ENCODE data around the gene SORBS2. TPM values are rescaled to one million over a fixed set of nuclear protein-coding genes. Genes with fewer than 3 reads are reported as not detected.

Gene SORBS2
- total RNA-seq, 1 experiment from 2014 or later: 0.34 TPM

DNA sequence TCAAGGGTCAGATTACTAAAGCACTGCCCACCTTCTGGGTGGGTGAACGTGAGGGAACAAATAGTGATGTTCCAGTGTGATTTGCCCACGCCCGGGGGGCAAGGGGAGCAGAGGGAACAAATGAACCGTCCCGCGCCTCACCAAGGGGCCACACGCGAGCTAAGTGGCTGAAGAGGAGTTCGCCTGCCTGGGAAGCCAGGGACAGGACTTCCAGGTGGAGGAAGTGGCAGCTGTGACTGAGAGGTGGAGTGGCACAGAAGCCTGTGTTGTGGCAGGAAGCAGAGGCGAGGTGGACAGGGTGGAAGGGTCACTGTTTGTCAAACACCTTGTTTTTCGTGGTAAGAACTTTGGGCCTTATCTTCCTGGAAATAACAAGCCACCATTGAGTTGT, 9.0 kb upstream of the SORBS2 start:
- no peak overlapping the region for H2AFZ ChIP-seq (ENCODE audit: low read depth, low read length, poor library complexity, severe bottlenecking)
- RAD21 ChIA-PET (ENCODE audit: low non-redundant PET in 1 of 2, low total read pairs in 2 of 2, uncharacterized antibody in 2 of 2, unreplicated experiment in 2 of 2): no interaction called here
- CTCF ChIA-PET: no interaction called here

More for the DNA sequence above, 9.0 kb upstream of the SORBS2 start:
- H3K27ac ChIP-seq (ENCODE audit: low read depth, low read length): no peak overlapping the region
- H4K20me1 ChIP-seq (ENCODE audit: insufficient read depth): no peaks in the 10 kb centered on the region
- no peak overlapping the region for H3K9ac ChIP-seq (ENCODE audit: low read length)
- no peak for TF ChIP-seq EZH2 (IDR thresholded peaks at IDR 0.05)
- TF ChIP-seq, protein P1, sequence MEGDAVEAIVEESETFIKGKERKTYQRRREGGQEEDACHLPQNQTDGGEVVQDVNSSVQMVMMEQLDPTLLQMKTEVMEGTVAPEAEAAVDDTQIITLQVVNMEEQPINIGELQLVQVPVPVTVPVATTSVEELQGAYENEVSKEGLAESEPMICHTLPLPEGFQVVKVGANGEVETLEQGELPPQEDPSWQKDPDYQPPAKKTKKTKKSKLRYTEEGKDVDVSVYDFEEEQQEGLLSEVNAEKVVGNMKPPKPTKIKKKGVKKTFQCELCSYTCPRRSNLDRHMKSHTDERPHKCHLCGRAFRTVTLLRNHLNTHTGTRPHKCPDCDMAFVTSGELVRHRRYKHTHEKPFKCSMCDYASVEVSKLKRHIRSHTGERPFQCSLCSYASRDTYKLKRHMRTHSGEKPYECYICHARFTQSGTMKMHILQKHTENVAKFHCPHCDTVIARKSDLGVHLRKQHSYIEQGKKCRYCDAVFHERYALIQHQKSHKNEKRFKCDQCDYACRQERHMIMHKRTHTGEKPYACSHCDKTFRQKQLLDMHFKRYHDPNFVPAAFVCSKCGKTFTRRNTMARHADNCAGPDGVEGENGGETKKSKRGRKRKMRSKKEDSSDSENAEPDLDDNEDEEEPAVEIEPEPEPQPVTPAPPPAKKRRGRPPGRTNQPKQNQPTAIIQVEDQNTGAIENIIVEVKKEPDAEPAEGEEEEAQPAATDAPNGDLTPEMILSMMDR (IDR thresholded peaks at IDR 0.05 in 2 of 3, conservative IDR thresholded peaks at IDR 0.05 in 1 of 3; ENCODE audit: borderline replicate concordance in 1 of 3, insufficient read depth in 1 of 3, low read depth in 2 of 3, low read length in 2 of 3): no peak
- no peak for TF ChIP-seq RAD21 (IDR thresholded peaks at IDR 0.05; ENCODE audit: low read depth)
- TF ChIP-seq, protein P2, sequence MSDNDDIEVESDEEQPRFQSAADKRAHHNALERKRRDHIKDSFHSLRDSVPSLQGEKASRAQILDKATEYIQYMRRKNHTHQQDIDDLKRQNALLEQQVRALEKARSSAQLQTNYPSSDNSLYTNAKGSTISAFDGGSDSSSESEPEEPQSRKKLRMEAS (IDR thresholded peaks at IDR 0.05): no peak
- no peak for TF ChIP-seq FOSL1 (IDR thresholded peaks at IDR 0.05; ENCODE audit: low read depth)
- TF ChIP-seq, protein P3, sequence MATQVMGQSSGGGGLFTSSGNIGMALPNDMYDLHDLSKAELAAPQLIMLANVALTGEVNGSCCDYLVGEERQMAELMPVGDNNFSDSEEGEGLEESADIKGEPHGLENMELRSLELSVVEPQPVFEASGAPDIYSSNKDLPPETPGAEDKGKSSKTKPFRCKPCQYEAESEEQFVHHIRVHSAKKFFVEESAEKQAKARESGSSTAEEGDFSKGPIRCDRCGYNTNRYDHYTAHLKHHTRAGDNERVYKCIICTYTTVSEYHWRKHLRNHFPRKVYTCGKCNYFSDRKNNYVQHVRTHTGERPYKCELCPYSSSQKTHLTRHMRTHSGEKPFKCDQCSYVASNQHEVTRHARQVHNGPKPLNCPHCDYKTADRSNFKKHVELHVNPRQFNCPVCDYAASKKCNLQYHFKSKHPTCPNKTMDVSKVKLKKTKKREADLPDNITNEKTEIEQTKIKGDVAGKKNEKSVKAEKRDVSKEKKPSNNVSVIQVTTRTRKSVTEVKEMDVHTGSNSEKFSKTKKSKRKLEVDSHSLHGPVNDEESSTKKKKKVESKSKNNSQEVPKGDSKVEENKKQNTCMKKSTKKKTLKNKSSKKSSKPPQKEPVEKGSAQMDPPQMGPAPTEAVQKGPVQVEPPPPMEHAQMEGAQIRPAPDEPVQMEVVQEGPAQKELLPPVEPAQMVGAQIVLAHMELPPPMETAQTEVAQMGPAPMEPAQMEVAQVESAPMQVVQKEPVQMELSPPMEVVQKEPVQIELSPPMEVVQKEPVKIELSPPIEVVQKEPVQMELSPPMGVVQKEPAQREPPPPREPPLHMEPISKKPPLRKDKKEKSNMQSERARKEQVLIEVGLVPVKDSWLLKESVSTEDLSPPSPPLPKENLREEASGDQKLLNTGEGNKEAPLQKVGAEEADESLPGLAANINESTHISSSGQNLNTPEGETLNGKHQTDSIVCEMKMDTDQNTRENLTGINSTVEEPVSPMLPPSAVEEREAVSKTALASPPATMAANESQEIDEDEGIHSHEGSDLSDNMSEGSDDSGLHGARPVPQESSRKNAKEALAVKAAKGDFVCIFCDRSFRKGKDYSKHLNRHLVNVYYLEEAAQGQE (IDR thresholded peaks at IDR 0.05; ENCODE audit: low read depth): no peak
- no peak for TF ChIP-seq ZFX (IDR thresholded peaks at IDR 0.05)
- TF ChIP-seq ZNF274 (IDR thresholded peaks at IDR 0.05; ENCODE audit: low read depth, low read length): no peak
- TF ChIP-seq, protein P4, sequence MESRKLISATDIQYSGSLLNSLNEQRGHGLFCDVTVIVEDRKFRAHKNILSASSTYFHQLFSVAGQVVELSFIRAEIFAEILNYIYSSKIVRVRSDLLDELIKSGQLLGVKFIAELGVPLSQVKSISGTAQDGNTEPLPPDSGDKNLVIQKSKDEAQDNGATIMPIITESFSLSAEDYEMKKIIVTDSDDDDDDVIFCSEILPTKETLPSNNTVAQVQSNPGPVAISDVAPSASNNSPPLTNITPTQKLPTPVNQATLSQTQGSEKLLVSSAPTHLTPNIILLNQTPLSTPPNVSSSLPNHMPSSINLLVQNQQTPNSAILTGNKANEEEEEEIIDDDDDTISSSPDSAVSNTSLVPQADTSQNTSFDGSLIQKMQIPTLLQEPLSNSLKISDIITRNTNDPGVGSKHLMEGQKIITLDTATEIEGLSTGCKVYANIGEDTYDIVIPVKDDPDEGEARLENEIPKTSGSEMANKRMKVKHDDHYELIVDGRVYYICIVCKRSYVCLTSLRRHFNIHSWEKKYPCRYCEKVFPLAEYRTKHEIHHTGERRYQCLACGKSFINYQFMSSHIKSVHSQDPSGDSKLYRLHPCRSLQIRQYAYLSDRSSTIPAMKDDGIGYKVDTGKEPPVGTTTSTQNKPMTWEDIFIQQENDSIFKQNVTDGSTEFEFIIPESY (IDR thresholded peaks at IDR 0.05; ENCODE audit: extremely low read depth, insufficient replicate concordance, low read length): no peak
- no peak for TF ChIP-seq TCF7L2 (IDR thresholded peaks at IDR 0.05; ENCODE audit: borderline replicate concordance, extremely low read depth, insufficient read depth, insufficient read length)
- TF ChIP-seq EZH2phosphoT487 (IDR thresholded peaks at IDR 0.05; ENCODE audit: borderline replicate concordance): no peak
- TF ChIP-seq, protein P5, sequence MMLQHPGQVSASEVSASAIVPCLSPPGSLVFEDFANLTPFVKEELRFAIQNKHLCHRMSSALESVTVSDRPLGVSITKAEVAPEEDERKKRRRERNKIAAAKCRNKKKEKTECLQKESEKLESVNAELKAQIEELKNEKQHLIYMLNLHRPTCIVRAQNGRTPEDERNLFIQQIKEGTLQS (IDR thresholded peaks at IDR 0.05): no peak
- TF ChIP-seq POLR2AphosphoS5 (IDR thresholded peaks at IDR 0.05; ENCODE audit: low read depth, low read length): no peak
- no peak for TF ChIP-seq YY1 (IDR thresholded peaks at IDR 0.05; ENCODE audit: extremely low read depth, insufficient replicate concordance, low read depth, low read length)
- TF ChIP-seq JUND (IDR thresholded peaks at IDR 0.05): no peak
- no peak for TF ChIP-seq SIN3A (IDR thresholded peaks at IDR 0.05; ENCODE audit: low read depth)
- no peak for TF ChIP-seq CBX3 (IDR thresholded peaks at IDR 0.05; ENCODE audit: low read depth)
- TF ChIP-seq SP1 (IDR thresholded peaks at IDR 0.05; ENCODE audit: low read depth): no peak
- no peak for TF ChIP-seq CEBPB (IDR thresholded peaks at IDR 0.05; ENCODE audit: low read depth)
- POLR2A ChIA-PET: no interaction called here
- DNase-seq (ENCODE audit: low read depth, low spot score) (no peak), ATAC-seq (no peak)
- intact Hi-C loops (cut with micrococcal nuclease): no loop called here
- H3K4me3 ChIP-seq (replicated peaks in 1 of 2; ENCODE audit: low read depth in 1 of 2, low read length in 2 of 2): no peak overlapping the region
- BruUV-seq (replicated peaks): no TSS peak
- no peaks in the 10 kb centered on the region for H3K9me2 ChIP-seq (ENCODE audit: insufficient read depth)
- H3K27me3 ChIP-seq (ENCODE audit: insufficient read depth, low read length): no peaks in the 10 kb centered on the region
- no peak overlapping the region for H3K4me2 ChIP-seq (ENCODE audit: low read length)
- H3K4me1 ChIP-seq (ENCODE audit: control insufficient read depth in 1 of 2, insufficient read depth in 2 of 2, low read length in 2 of 2): no peaks in the 10 kb centered on the region
- no peaks in the 10 kb centered on the region for H3K36me3 ChIP-seq (ENCODE audit: control insufficient read depth in 1 of 2, insufficient read depth in 2 of 2, low read length in 2 of 2)
- no peaks in the 10 kb centered on the region for H3K9me3 ChIP-seq (ENCODE audit: control insufficient read depth in 1 of 2, insufficient read depth in 1 of 2, low read depth in 1 of 2, low read length in 2 of 2)
- H3K79me2 ChIP-seq (ENCODE audit: insufficient read depth, low read length): no peaks in the 10 kb centered on the region
